Ovary (tissue), 3 donors: ENCODE measurements around the gene NT5C2.

Source experiments
- CTCF ChIP-seq, 3 donors: fragments of 450-650 bp in 2 of 3; fragments of 200-600 bp in 1 of 3; IDR thresholded peaks; one replicate each; pipeline versions ENCODE4 v1.5.1 to v1.8.0; 2016 to 2022; ENCODE audit warnings: antibody characterized with exemption in 3 of 3, mild to moderate bottlenecking in 1 of 3
- EP300 ChIP-seq: sonication (generic); formaldehyde crosslinking; IDR thresholded peaks from one replicate; pipeline ENCODE4 v1.6.1; 2017; ENCODE audit warnings: antibody characterized with exemption
- POLR2A ChIP-seq: fragments of 450-650 bp; IDR thresholded peaks from one replicate; pipeline ENCODE4 v1.6.1; 2017; ENCODE audit warnings: antibody characterized with exemption, mild to moderate bottlenecking, moderate library complexity
- donor health status: DM: no; HTN: no; CAD: no.

DNA sequence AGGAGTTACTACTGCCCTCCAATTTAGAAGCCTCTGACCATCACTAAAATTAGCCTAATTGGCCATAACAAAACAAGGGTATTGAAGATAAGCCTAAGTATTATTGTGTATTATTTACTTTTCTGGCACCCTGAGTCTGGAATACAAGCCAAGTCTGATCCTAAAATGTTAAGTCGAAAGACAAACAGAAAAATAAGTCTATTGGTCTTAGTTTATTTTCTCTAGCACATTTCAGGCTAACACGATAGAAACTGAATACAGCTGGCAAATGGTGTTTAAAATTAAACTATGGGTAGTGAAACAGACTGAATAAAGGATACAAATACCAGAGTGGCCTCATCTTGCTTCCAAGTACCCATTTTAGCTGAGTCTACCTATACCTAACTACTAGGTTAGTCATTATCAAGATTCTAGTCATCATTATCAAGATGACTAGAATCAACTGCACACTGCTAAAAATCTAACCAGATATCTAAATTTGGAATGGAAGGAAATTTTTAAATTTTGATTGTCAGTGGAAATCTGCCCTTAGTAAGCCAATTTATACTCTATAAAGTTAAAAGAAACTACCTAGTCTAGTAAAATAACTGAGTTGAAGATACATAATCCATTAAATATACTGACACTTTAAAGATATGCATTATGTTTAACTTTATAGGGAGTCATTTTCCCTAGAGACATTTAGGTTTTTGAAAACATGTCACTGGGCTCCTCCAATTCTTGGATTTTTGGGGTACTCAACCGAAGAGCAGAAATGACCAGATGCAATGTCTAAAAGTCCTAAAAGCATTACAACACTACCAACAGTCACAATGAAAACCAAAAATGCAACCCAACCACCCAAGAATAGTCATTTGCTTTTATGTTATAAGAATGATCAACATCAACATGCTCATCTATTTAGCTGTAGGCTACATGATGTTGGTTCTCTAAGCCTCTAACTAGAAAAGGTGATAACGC is 80.9 kb downstream of the NT5C2 start:
- TF ChIP-seq CTCF (IDR thresholded peaks at IDR 0.05): no peak
- no peak for TF ChIP-seq POLR2A
- TF ChIP-seq EP300: no peak
